Stimulated activated CD8-positive, alpha-beta memory T cell treated with anti-CD3 and anti-CD28 coated beads, Interleukin-12 subunit alpha, Interleukin-12 subunit beta, amount 100 ng/mL, for 4 hours (primary cell): ENCODE data around the gene EMILIN1.

Experiments
- DNase-seq: peaks from one replicate; pipeline ENCODE4 v3.0.0-alpha.2; 2020; ENCODE audit warnings: low read depth

Gene EMILIN1

GRCh38 chr2:27080603-27080936, 2.2 kb downstream of the EMILIN1 start:
- no peak for DNase-seq

GRCh38 chr2:27081984-27082772, 3.8 kb downstream of the EMILIN1 start:
- DNase-seq = no peak

- no peak for DNase-seq
Observed at GRCh38 chr2:27082773-27083409, 4.5 kb downstream of the EMILIN1 start.

DNA sequence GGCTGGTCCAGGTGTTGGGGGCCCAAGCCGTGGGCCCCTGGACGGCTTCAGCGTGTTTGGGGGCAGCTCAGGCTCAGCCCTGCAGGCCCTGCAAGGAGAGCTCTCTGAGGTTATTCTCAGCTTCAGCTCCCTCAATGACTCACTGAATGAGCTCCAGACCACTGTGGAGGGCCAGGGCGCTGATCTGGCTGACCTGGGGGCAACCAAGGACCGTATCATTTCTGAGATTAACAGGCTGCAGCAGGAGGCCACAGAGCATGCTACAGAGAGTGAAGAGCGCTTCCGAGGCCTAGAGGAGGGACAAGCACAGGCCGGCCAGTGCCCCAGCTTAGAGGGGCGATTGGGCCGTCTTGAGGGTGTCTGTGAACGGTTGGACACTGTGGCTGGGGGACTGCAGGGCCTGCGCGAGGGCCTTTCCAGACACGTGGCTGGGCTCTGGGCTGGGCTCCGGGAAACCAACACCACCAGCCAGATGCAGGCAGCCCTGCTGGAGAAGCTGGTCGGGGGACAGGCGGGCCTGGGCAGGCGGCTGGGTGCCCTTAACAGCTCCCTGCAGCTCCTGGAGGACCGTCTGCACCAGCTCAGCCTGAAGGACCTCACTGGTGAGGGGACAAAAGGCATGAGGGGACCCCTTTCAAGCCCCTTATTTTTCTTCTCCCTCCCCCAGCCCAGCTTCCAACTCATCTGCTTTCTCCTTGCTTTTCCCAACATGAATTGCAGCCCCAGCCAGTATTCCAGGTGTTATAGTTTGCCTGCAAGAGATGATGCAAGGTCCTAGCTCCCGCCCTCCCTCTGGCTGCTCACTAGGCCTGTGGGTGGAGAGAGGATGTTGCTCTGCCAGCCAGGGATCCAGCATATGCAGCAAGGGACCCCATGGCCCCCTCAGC, 5.2 kb downstream of the EMILIN1 start:
- DNase-seq = no peak

DNA sequence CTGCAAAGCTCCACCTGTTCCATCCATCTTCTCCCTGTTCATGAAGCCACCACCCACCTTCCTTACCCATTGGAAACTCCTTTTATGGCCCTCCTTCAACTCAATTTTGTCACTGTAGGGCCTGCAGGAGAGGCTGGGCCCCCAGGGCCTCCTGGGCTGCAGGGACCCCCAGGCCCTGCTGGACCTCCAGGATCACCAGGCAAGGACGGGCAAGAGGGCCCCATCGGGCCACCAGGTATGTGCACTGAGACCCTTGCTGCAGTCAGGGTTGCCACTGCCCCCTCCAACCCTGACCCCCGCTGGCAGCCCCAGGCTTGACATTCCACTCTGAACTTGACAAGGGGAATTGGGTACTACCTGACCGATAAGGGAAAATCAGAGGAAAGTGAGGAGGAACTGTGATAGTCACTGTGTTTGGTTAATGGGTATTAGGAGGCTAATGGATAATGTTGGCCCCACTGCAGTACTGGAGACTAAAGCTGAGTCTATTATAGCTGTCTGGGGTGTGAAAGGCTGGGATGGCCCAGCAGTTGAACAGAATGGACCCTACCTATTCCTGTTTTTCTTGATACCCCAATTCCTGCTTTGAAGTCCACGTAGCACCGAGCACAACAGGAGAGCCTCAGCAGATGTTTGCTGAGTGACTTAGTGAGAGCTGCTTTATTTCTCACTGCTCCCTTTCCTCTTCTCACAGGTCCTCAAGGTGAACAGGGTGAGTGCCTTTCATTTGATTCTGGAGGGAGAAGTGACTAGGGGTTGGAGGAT, 6.1 kb downstream of the EMILIN1 start:
- no peak for DNase-seq

- DNase-seq = no peak
Observed at GRCh38 chr2:27085062-27085672, 6.8 kb downstream of the EMILIN1 start.

DNA sequence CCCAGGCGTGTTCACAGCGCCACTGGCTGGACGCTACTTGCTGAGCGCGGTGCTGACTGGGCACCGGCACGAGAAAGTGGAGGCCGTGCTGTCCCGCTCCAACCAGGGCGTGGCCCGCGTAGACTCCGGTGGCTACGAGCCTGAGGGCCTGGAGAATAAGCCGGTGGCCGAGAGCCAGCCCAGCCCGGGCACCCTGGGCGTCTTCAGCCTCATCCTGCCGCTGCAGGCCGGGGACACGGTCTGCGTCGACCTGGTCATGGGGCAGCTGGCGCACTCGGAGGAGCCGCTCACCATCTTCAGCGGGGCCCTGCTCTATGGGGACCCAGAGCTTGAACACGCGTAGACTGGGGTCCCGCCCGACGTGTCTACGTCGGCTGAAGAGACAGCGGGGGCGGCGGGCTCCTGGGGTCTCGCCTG, 7.3 kb downstream of the EMILIN1 start:
- no peak for DNase-seq

DNA sequence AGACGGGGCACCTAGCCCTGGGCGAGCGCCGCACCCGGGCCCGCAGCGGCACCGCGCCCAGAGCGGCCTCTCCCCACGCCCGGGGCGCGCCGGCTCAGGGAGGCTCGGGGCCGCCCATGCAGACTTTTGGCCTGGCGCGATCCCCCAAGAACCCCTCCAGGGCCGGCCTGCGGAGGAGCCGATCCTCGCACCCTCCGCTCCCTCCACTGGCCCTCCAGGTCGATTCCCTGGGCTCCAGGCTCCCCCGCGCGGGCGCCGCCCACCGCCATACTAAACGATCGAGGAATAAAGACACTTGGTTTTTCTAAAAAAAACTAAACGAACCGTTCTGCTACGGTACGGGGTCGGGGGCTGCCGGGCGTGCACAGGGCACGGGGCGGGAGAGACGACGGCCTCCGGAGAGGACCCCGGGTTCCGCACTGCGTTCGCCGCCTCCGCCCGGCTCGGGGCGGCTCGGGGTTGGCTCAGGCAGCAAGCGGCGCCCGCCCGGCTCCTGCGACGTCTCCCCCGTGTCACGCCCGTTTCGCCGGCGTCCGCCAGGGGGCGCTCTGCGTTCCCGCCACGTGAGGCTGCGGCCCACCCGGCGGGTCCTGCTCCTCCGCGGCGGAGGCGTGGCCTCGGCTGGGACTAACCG, 7.8 kb downstream of the EMILIN1 start:
- peak; percentile 99 for DNase-seq

GRCh38 chr2:27086724-27087593, 8.5 kb downstream of the EMILIN1 start, which contains the start of gene KHK:
Gene KHK, plus strand, starts transcription at chr2:27086772. Its CDS starts 488 bp downstream, at chr2:27087260.
- no peak for DNase-seq

DNA sequence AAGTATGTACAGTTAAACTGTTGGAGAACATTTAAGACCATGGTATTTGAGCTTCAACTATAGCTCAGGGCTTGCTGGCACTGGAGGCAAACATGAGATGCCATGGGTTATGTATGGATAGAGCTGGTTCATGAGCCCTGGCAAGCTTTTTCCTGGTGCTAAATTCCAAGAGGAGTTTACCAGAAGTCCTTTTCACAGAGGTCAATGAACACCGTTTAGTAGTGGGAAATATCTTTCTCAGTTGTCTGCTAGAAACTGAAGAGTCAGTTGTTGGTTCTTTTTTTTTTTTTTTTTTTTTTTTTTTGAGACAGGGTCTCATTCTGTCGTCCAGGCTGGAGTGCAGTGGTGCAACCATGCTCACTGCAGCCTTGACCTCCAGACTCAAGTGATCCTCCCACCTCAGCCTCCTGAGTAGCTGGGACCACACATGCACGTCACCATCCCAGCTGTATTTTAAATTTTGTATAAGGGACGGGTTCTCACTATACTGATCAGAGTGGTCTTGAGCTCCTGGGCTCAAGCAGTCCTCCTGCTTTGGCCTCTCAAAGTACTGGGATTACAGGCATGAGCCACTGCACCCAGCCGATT, 9.5 kb downstream of the EMILIN1 start:
- DNase-seq = no peak

DNA sequence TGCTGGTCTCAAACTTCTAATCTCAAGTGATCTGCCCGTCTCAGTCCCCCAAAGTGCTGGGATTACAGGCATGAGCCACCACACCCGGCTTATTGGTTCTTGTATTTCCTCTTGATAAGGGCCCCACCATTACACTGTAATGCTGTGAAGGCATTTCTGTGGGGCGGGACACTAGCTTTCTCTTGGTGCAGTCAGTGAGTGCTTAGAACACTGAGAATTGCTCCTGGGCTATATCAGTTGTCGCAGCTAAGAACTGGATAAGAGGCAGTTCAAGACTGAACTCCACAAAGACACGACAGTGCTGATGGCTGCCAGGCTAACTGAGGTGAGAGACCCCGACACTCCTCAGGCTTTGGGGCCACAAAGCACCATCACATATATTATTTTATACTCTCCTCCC, 10.2 kb downstream of the EMILIN1 start:
- DNase-seq = no peak

DNA sequence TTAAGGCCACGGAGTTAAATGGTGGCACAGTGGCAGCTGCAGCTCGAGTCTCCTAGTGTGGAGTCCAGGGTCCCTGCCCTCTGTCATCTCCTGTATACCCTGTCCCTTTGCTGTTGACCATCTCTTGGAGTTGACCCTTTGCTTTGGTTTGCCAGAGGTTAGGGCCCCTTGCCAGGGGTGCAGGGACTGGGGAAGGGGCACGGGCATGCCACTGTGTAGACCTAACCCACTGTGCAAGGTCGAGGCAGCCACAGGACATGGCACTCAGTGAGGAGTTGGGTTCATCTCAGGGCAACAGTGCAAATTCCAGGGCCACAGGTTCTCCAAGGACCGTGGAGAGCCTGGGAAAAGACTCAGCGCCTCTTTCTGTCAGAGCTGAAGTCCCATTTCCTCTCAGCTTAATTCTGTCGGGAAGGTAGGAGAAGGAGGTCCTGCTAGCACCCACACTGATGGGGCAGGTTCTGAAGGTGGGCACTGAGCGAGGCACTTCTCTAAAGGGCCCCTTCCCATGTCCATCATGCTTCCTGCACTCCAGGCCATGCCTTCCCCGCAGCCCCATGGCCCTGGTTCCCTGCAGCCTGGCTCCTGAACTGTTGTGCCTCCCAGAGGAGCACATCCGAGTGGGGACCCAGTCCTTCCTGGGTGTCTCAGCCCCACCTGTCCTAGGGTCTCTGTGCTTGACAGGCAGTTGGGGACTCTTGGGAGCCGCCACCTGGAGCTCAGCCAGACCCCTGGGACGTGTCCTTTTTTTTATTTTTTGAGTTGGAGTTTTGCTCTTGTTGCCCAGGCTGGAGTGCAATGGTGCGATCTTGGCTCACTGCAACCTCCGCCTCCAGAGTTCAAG, 10.9 kb downstream of the EMILIN1 start:
- no peak for DNase-seq

DNA sequence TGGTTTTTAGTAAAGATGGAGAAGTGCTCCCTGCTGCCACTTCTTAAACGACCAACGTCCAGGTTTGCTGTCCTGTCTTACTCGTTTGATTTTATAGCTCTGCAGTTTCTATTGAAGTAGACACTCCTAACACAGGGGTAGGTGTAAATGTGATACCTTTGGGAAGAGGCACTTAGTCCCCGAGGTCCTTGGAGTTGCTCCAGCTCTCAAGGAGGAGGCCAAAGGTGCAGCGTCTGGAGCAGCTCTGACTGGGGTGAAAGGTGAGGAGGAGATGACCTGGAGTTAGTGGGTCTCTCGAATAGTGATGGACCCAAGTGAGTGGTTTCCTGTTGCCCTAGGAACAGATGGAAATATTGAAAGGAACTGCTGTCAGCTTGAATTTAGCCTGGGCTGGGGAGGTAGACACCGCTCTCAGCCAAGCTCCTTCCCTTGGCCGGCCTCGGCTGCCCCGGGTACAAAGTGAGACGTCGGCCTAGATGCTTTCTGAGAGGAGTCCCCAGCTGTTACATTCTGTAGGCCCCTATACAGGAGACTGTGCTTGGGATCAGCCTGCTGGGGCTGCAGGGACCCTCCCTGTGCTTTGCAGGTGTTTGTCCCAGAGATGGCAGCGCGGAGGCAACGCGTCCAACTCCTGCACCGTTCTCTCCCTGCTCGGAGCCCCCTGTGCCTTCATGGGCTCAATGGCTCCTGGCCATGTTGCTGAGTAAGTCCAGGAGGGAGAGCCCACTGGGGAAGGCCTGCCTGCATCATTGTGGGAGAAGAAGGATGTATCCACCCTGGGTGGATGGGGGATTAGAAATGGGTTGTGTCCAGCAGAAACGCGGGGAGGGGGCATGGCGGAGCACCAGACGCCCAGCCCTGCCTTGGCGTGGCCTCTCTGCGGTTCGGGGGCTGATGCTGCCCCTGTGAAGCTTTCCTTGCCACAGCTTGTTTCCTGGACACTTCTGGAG, 13.6 kb downstream of the EMILIN1 start:
- no peak for DNase-seq

GRCh38 chr2:27092696-27093429, 14.4 kb downstream of the EMILIN1 start:
- no peak for DNase-seq

GRCh38 chr2:27093430-27094352, 15.3 kb downstream of the EMILIN1 start:
- DNase-seq = no peak
